Measurements from ENCODE around the gene CCDC107. TPM values are rescaled to one million over a fixed set of nuclear protein-coding genes. Genes with fewer than 3 reads are reported as not detected.

CCDC107 gene
- total and polyA plus RNA-seq, 12 donors, result 27.9 to 198 (median 40.5) TPM

DNA sequence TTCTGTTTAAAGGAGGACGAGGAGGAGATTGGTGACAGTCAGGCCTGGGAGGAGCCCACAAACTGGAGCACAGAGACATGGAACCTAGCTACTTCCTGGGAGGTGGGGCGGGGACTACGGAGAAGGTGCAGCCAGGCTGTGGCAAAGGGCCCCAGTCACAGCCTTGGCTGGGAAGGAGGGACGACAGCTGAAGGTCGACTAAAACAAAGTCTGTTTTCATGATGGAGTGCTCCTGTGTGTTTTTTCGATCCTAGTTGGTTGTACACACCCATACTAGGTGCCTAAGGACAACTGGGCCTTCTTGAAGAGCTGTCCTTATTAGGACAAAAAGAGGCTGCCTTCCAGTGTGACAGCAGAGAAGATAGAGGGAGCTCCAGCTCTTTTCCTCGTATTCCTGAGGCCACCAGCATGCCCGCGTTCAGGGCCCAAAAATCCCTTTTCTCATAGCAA, 2.9 kb downstream of the CCDC107 start:
- no peak overlapping the region for H3K4me3 ChIP-seq
- TF ChIP-seq, protein P1, sequence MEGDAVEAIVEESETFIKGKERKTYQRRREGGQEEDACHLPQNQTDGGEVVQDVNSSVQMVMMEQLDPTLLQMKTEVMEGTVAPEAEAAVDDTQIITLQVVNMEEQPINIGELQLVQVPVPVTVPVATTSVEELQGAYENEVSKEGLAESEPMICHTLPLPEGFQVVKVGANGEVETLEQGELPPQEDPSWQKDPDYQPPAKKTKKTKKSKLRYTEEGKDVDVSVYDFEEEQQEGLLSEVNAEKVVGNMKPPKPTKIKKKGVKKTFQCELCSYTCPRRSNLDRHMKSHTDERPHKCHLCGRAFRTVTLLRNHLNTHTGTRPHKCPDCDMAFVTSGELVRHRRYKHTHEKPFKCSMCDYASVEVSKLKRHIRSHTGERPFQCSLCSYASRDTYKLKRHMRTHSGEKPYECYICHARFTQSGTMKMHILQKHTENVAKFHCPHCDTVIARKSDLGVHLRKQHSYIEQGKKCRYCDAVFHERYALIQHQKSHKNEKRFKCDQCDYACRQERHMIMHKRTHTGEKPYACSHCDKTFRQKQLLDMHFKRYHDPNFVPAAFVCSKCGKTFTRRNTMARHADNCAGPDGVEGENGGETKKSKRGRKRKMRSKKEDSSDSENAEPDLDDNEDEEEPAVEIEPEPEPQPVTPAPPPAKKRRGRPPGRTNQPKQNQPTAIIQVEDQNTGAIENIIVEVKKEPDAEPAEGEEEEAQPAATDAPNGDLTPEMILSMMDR (IDR thresholded peaks at IDR 0.05), result peak; percentile 38 to 58 (median 50)
- no peak for TF ChIP-seq POLR2A (IDR thresholded peaks at IDR 0.05)
- peaks cover 18 to 44% of the 10 kb centered on the region in 2 donors for H3K4me1 ChIP-seq (replicated peaks in 1 of 2)
- H3K9me3 ChIP-seq (replicated peaks in 1 of 3), result no peaks in the 10 kb centered on the region
- intact Hi-C loops (cut with DNase I), result loop anchor here in 1 of 2 donors (5.0 kb wide), 2 partner anchors 36 to 71 kb away; partner anchors contain the start of genes CREB3 and TLN1
- no peaks in the 10 kb centered on the region for H3K27me3 ChIP-seq
- peak overlapping the region in 3 of 5 donors; percentile 36 to 97 (median 74) for H3K27ac ChIP-seq
- peak in 5 of 7 donors; percentile 55 to 72 (median 56) for DNase-seq
- peaks cover 0 to 4% of the 10 kb centered on the region in 2 donors for H3K36me3 ChIP-seq (replicated peaks in 1 of 2)
- 28 to 39% (median 33%) methylated on average over 9 of the region's 9 CpGs for WGBS, 4 donors

DNA sequence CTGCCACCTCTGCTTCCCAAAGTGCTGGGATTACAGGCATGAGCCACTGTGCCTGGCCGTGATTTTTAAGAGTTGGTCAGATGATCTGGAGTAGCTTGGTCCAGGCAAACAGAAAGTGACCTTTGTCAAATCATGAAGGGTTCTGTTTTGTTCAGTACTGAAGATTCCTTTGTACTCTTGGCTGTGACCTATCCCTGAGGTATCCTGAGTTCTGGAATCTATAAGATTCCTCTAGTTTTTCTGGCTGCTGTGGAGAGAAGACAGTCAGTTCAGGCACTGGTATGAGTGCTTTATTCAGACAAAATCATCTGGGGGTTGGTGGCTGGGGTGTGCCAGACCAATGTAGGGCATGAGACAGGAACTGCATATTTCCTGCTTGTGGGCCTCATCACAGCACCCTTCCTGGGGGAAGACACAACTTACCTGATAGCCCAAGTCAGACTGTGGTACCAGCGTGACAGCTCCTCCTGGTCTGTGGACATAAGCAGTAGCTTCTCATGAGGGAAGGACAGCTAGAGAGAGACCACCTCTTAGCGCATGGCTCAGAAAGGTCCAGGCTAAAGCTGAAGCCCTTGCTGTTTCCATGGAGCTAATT, 3.8 kb downstream of the CCDC107 start:
- Histone ChIP-seq H3K27ac (peak overlapping the region in 3 of 5 donors; percentile 36 to 97 (median 59)), H3K4me3 (no peak overlapping the region), H3K36me3 (replicated peaks in 1 of 2) (peaks cover 0 to 4% of the 10 kb centered on the region in 2 donors), H3K27me3 (no peaks in the 10 kb centered on the region), H3K9me3 (replicated peaks in 1 of 3) (no peaks in the 10 kb centered on the region), H3K4me1 (replicated peaks in 1 of 2) (peaks cover 18 to 45% of the 10 kb centered on the region in 2 donors)
- no peak for DNase-seq
- intact Hi-C loops (cut with DNase I), result loop anchor here in 1 of 2 donors (5.0 kb wide), 2 partner anchors 35 to 70 kb away; partner anchors contain the start of genes CREB3 and TLN1
- TF ChIP-seq, protein P1 (IDR thresholded peaks at IDR 0.05), result no peak
- no peak for TF ChIP-seq POLR2A (IDR thresholded peaks at IDR 0.05)
- 18 to 73% (median 63%) methylated on average over 1 to 3 of the region's 3 CpGs for WGBS, 4 donors

GRCh38 chr9:35662437-35662836, 4.3 kb downstream of the CCDC107 start:
- no peak for DNase-seq
- TF ChIP-seq, protein P1 (IDR thresholded peaks at IDR 0.05), result no peak
- Histone ChIP-seq H3K4me3 (no peak overlapping the region), H3K4me1 (replicated peaks in 1 of 2) (peaks cover 13 to 41% of the 10 kb centered on the region in 2 donors), H3K36me3 (replicated peaks in 1 of 2) (peaks cover 0 to 4% of the 10 kb centered on the region in 2 donors), H3K27ac (peak overlapping the region in 1 of 5 donors; percentile 97), H3K27me3 (no peaks in the 10 kb centered on the region), H3K9me3 (replicated peaks in 1 of 3) (no peaks in the 10 kb centered on the region)
- intact Hi-C loops (cut with DNase I), result loop anchor here in 1 of 2 donors (5.0 kb wide), 2 partner anchors 35 to 70 kb away; partner anchors contain the start of genes CREB3 and TLN1
- WGBS, 4 donors, result 87 to 95% (median 93%) methylated on average over 7 of the region's 7 CpGs

- Histone ChIP-seq H3K9me3 (replicated peaks in 1 of 3) (no peaks in the 10 kb centered on the region), H3K27ac (peak within 1 kb of the TSS in 3 of 5 donors; percentile 20 to 46 (median 44)), H3K4me3 (peak within 1 kb of the TSS in 2 of 4 donors; percentile 47 to 64), H3K4me1 (replicated peaks in 1 of 2) (peaks cover 12 to 30% of the 10 kb centered on the region in 2 donors), H3K27me3 (no peaks in the 10 kb centered on the region), H3K36me3 (replicated peaks in 1 of 2) (peaks cover 0 to 3% of the 10 kb centered on the region in 2 donors)
- peak; percentile 79 to 91 (median 84) for DNase-seq
- WGBS, 4 donors, result 5 to 26% (median 10%) methylated on average over 18 to 58 of the region's 58 CpGs
- intact Hi-C loops (cut with DNase I), result loop anchor here in 1 of 2 donors (5.0 kb wide), 2 partner anchors 32 to 68 kb away; partner anchors contain the start of genes CREB3 and TLN1
- TF ChIP-seq, protein P1 (IDR thresholded peaks at IDR 0.05), result peak in 2 of 6 experiments; percentile 4 to 19
- TF ChIP-seq POLR2A (IDR thresholded peaks at IDR 0.05), result peak; percentile 35 to 36
Observed at GRCh38 chr9:35664531-35665470, 6.7 kb downstream of the CCDC107 start, which contains the start of gene ARHGEF39. ARHGEF39 (minus strand) TSS chr9:35665195; CDS start chr9:35665169, 26 bp downstream.

Measured in adrenal gland (tissue), 12 donors.